T-helper 17 cell (primary cell): ENCODE data around the gene FAM25A. TPM values are rescaled to one million over a fixed set of nuclear protein-coding genes. Genes with fewer than 3 reads are reported as not detected.
"Not testable (repeated sequence)": the region's sequence is repeated elsewhere in the genome, so short reads cannot be mapped to it uniquely, and the experiment has no call there.

Experiments
- ATAC-seq: fragments of 150-1000 bp; cut with Tn5 transposase; 2 replicates; pipeline ENCODE4 v1.10.0; 2021; ENCODE audit warnings: mild to moderate bottlenecking, moderate library complexity
- DNase-seq, 3 donors: peaks; one replicate each; pipeline versions ENCODE4 v3.0.0 to v3.0.0-alpha.2; 2020 to 2021
- H3K9me3 ChIP-seq: one replicate; pipeline ENCODE4 v1.7.0; 2013; ENCODE audit warnings: low read length, mild to moderate bottlenecking; ENCODE audit not compliant: control insufficient read depth, poor library complexity, severe bottlenecking
- H3K27ac Mint-ChIP-seq: one replicate; pipeline ENCODE4 v1.8.0; 2022; ENCODE audit warnings: mild to moderate bottlenecking, moderate library complexity, mixed read lengths
- H3K27me3 Mint-ChIP-seq: one replicate; pipeline ENCODE4 v1.8.0; 2022; ENCODE audit warnings: mixed read lengths
- H3K36me3 Mint-ChIP-seq: one replicate; pipeline ENCODE4 v1.8.0; 2022; ENCODE audit warnings: low read depth, mixed read lengths
- H3K4me1 Mint-ChIP-seq: one replicate; pipeline ENCODE4 v1.8.0; 2022; ENCODE audit warnings: mild to moderate bottlenecking, mixed read lengths
- H3K4me3 Mint-ChIP-seq: one replicate; pipeline ENCODE4 v1.8.0; 2022; ENCODE audit warnings: mild to moderate bottlenecking, moderate library complexity, mixed read lengths
- total RNA-seq, 4 donors: library from RNA in 2 of 4; stranded (reverse) in 2 of 4; gene quantifications; one replicate each; pipeline ENCODE4 v1.2.3 and lab custom pipeline; 2022 to 2026

Gene FAM25A
- total RNA-seq, 2 donors from 2014 or later: not detected

- not testable (repeated sequence) for H3K9me3 ChIP-seq, H3K36me3 Mint-ChIP-seq, H3K4me1 Mint-ChIP-seq, DNase-seq, H3K27ac Mint-ChIP-seq, ATAC-seq, H3K4me3 Mint-ChIP-seq
- H3K27me3 Mint-ChIP-seq: peaks cover 35% of the 10 kb centered on the region
Observed at GRCh38 chr10:86991362-86991761, 28.7 kb upstream of the FAM25A start.

- no peaks in the 10 kb centered on the region for H3K9me3 ChIP-seq
- no peak overlapping the region for H3K4me3 Mint-ChIP-seq
- no peaks in the 10 kb centered on the region for H3K36me3 Mint-ChIP-seq
- no peak for ATAC-seq
- no peak for DNase-seq
- no peak overlapping the region for H3K27ac Mint-ChIP-seq
- H3K4me1 Mint-ChIP-seq: no peaks in the 10 kb centered on the region
- H3K27me3 Mint-ChIP-seq: peaks cover 35% of the 10 kb centered on the region
Observed at GRCh38 chr10:86992456-86992855, 27.6 kb upstream of the FAM25A start.

- DNase-seq (no peak), ATAC-seq (no peak)
- no peaks in the 10 kb centered on the region for H3K9me3 ChIP-seq
- Mint-ChIP-seq H3K36me3 (no peaks in the 10 kb centered on the region), H3K4me1 (no peaks in the 10 kb centered on the region), H3K27ac (no peak overlapping the region), H3K27me3 (peaks cover 31% of the 10 kb centered on the region), H3K4me3 (no peak overlapping the region)
Observed at GRCh38 chr10:86992929-86993328, 27.2 kb upstream of the FAM25A start.

GRCh38 chr10:86999802-87000403, 20.2 kb upstream of the FAM25A start:
- H3K36me3 Mint-ChIP-seq, H3K27me3 Mint-ChIP-seq, H3K27ac Mint-ChIP-seq, H3K9me3 ChIP-seq, H3K4me1 Mint-ChIP-seq, DNase-seq, ATAC-seq, H3K4me3 Mint-ChIP-seq: not testable (repeated sequence)

GRCh38 chr10:87000491-87000890, 19.6 kb upstream of the FAM25A start:
- no peaks in the 10 kb centered on the region for H3K27me3 Mint-ChIP-seq
- H3K4me1 Mint-ChIP-seq: no peaks in the 10 kb centered on the region
- no peak for DNase-seq
- no peaks in the 10 kb centered on the region for H3K36me3 Mint-ChIP-seq
- no peaks in the 10 kb centered on the region for H3K9me3 ChIP-seq
- H3K27ac Mint-ChIP-seq: no peak overlapping the region
- ATAC-seq: no peak
- no peak overlapping the region for H3K4me3 Mint-ChIP-seq

- H3K36me3 Mint-ChIP-seq, H3K27ac Mint-ChIP-seq, H3K4me3 Mint-ChIP-seq, H3K4me1 Mint-ChIP-seq, H3K9me3 ChIP-seq, ATAC-seq, DNase-seq, H3K27me3 Mint-ChIP-seq: not testable (repeated sequence)
Observed at GRCh38 chr10:87007124-87007523, 13.0 kb upstream of the FAM25A start.

GRCh38 chr10:87007674-87008073, 12.4 kb upstream of the FAM25A start:
- not testable (repeated sequence) for H3K36me3 Mint-ChIP-seq, ATAC-seq, H3K9me3 ChIP-seq, DNase-seq, H3K27me3 Mint-ChIP-seq, H3K4me1 Mint-ChIP-seq, H3K27ac Mint-ChIP-seq, H3K4me3 Mint-ChIP-seq

- H3K36me3 Mint-ChIP-seq, H3K4me1 Mint-ChIP-seq, H3K27me3 Mint-ChIP-seq, DNase-seq, ATAC-seq, H3K9me3 ChIP-seq, H3K27ac Mint-ChIP-seq, H3K4me3 Mint-ChIP-seq: not testable (repeated sequence)
Observed at GRCh38 chr10:87008303-87008702, 11.8 kb upstream of the FAM25A start.

- ATAC-seq, H3K27me3 Mint-ChIP-seq, H3K4me1 Mint-ChIP-seq, H3K9me3 ChIP-seq, H3K36me3 Mint-ChIP-seq, H3K4me3 Mint-ChIP-seq, H3K27ac Mint-ChIP-seq, DNase-seq: not testable (repeated sequence)
Observed at GRCh38 chr10:87009134-87009696, 10.9 kb upstream of the FAM25A start.

GRCh38 chr10:87013528-87013927, 6.6 kb upstream of the FAM25A start:
- not testable (repeated sequence) for H3K4me3 Mint-ChIP-seq, H3K9me3 ChIP-seq, H3K27me3 Mint-ChIP-seq, DNase-seq, H3K36me3 Mint-ChIP-seq, ATAC-seq, H3K27ac Mint-ChIP-seq, H3K4me1 Mint-ChIP-seq

GRCh38 chr10:87014986-87015716, 4.9 kb upstream of the FAM25A start:
- H3K4me3 Mint-ChIP-seq, H3K9me3 ChIP-seq, H3K36me3 Mint-ChIP-seq, H3K4me1 Mint-ChIP-seq, ATAC-seq, H3K27me3 Mint-ChIP-seq, DNase-seq, H3K27ac Mint-ChIP-seq: not testable (repeated sequence)

- H3K27ac Mint-ChIP-seq, H3K27me3 Mint-ChIP-seq, ATAC-seq, H3K9me3 ChIP-seq, H3K4me3 Mint-ChIP-seq, DNase-seq, H3K36me3 Mint-ChIP-seq, H3K4me1 Mint-ChIP-seq: not testable (repeated sequence)
Observed at GRCh38 chr10:87018127-87018526, 2.0 kb upstream of the FAM25A start.

- not testable (repeated sequence) for H3K36me3 Mint-ChIP-seq, ATAC-seq, H3K9me3 ChIP-seq, H3K27me3 Mint-ChIP-seq, DNase-seq, H3K4me3 Mint-ChIP-seq, H3K4me1 Mint-ChIP-seq, H3K27ac Mint-ChIP-seq
Observed at GRCh38 chr10:87019066-87019465, 1.0 kb upstream of the FAM25A start.

- not testable (repeated sequence) for ATAC-seq
Observed at GRCh38 chr10:87019504-87019903, 590 bp upstream of the FAM25A start.

More at GRCh38 chr10:87019504-87019903, 590 bp upstream of the FAM25A start:
- not testable (repeated sequence) for H3K36me3 Mint-ChIP-seq, H3K4me3 Mint-ChIP-seq, H3K27ac Mint-ChIP-seq, H3K9me3 ChIP-seq, H3K27me3 Mint-ChIP-seq, H3K4me1 Mint-ChIP-seq, DNase-seq
